SK-N-SH (cell line): ENCODE data around the gene RAB24.

Experiments
- CHD2 ChIP-seq: fragments of 150-350 bp; IDR thresholded peaks from 2 replicates; pipeline ENCODE4 v1.6.1; 2018; ENCODE audit warnings: low read length; ENCODE audit not compliant: partially characterized antibody
- ELF1 ChIP-seq: IDR thresholded peaks from 2 replicates; pipeline ENCODE4 v1.4.0; 2012
- EP300 ChIP-seq, 2 experiments: IDR thresholded peaks; 2 replicates each; pipeline versions ENCODE4 v1.4.0 to v1.6.1; 2012; ENCODE audit warnings: borderline replicate concordance in 1 of 2, low read depth in 1 of 2, low read length in 1 of 2
- EZH2phosphoT487 ChIP-seq: fragments of 200-600 bp; sonication (generic); IDR thresholded peaks from 2 replicates; pipeline ENCODE4 v1.6.1; 2017; ENCODE audit warnings: low read depth, mixed run types, mild to moderate bottlenecking, antibody characterized with exemption, moderate library complexity, borderline replicate concordance
- GATA2 ChIP-seq: sonication (generic); formaldehyde crosslinking; IDR thresholded peaks from 2 replicates; pipeline ENCODE4 v1.5.0; 2020; ENCODE audit warnings: mild to moderate bottlenecking, missing genetic modification reagents
- POLR2AphosphoS5 ChIP-seq: IDR thresholded peaks from 2 replicates; pipeline ENCODE4 v1.6.1; 2012; ENCODE audit warnings: low read depth, low read length
- SMC3 ChIP-seq: IDR thresholded peaks from 2 replicates; pipeline ENCODE4 v1.6.1; 2012; ENCODE audit warnings: low read depth, low read length, improper control_type of control experiment
- TF ChIP-seq, protein P1 (sequence below): fragments of 200-600 bp; sonication (generic); IDR thresholded peaks from 2 replicates; pipeline ENCODE4 v1.6.1; 2017; ENCODE audit warnings: antibody characterized with exemption, mild to moderate bottlenecking, moderate library complexity
- TF ChIP-seq, protein P2 (sequence below): IDR thresholded peaks from 2 replicates; pipeline ENCODE4 v1.4.0; 2012; ENCODE audit warnings: low read depth

- TF ChIP-seq GATA2 (CRISPR knock-in tag) (no peak), ELF1 (no peak), POLR2AphosphoS5 (no peak), CHD2 (no peak), SMC3 (no peak), EP300 (IDR thresholded peaks at IDR 0.05; ENCODE audit: borderline replicate concordance in 1 of 2, low read depth in 1 of 2, low read length in 1 of 2) (no peak), EZH2phosphoT487 (no peak)
- TF ChIP-seq, protein P1, sequence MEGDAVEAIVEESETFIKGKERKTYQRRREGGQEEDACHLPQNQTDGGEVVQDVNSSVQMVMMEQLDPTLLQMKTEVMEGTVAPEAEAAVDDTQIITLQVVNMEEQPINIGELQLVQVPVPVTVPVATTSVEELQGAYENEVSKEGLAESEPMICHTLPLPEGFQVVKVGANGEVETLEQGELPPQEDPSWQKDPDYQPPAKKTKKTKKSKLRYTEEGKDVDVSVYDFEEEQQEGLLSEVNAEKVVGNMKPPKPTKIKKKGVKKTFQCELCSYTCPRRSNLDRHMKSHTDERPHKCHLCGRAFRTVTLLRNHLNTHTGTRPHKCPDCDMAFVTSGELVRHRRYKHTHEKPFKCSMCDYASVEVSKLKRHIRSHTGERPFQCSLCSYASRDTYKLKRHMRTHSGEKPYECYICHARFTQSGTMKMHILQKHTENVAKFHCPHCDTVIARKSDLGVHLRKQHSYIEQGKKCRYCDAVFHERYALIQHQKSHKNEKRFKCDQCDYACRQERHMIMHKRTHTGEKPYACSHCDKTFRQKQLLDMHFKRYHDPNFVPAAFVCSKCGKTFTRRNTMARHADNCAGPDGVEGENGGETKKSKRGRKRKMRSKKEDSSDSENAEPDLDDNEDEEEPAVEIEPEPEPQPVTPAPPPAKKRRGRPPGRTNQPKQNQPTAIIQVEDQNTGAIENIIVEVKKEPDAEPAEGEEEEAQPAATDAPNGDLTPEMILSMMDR: no peak
- TF ChIP-seq, protein P2, sequence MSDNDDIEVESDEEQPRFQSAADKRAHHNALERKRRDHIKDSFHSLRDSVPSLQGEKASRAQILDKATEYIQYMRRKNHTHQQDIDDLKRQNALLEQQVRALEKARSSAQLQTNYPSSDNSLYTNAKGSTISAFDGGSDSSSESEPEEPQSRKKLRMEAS: no peak
Measured at GRCh38 chr5:177294632-177295031, 8.9 kb downstream of the RAB24 start.
